Measurements from ENCODE around the gene ITCH. TPM values are rescaled to one million over a fixed set of nuclear protein-coding genes. Genes with fewer than 3 reads are reported as not detected.

ITCH gene
- total and polyA plus RNA-seq, 4 donors = 9.3 to 68.1 (median 30.4) TPM

- Histone ChIP-seq H3K4me1 (ENCODE audit: control insufficient read depth in 5 of 5, insufficient read depth in 5 of 5, low read length in 5 of 5) (peaks cover 0 to 12% (median 0%) of the 10 kb centered on the region in 5 donors), H3K9me3 (ENCODE audit: control insufficient read depth in 4 of 4, insufficient read depth in 3 of 4, low read length in 3 of 4) (peaks cover 0 to 2% (median 0%) of the 10 kb centered on the region in 4 donors), H3K4me3 (no peak overlapping the region), H3K36me3 (ENCODE audit: control insufficient read depth in 4 of 4, insufficient read depth in 4 of 4, low read length in 4 of 4) (peaks cover 0 to 36% (median 13%) of the 10 kb centered on the region in 4 donors), H3K27ac (ENCODE audit: low read depth in 1 of 2, low read length in 1 of 2) (no peak overlapping the region), H3K27me3 (ENCODE audit: control insufficient read depth in 3 of 3, insufficient read depth in 3 of 3, low read length in 2 of 3) (no peaks in the 10 kb centered on the region), H3K9ac (ENCODE audit: insufficient read depth in 1 of 2, low read length in 2 of 2) (no peak overlapping the region)
- 79 to 84% methylated on average over 13 of the region's 13 CpGs for WGBS, 2 donors
- ATAC-seq (ENCODE audit: insufficient read depth, low FRiP score) = no peak
- no peak for DNase-seq
- TF ChIP-seq CTCF (IDR thresholded peaks at IDR 0.05; ENCODE audit: control extremely low read depth, extremely low read depth) = no peak
These were observed 178.3 kb downstream of the ITCH start for GRCh38 chr20:34541264-34541901.

- 87 to 88% methylated on average over 16 of the region's 16 CpGs for WGBS, 2 donors
- Histone ChIP-seq H3K36me3 (ENCODE audit: control insufficient read depth in 4 of 4, insufficient read depth in 4 of 4, low read length in 4 of 4) (peaks cover 0 to 33% (median 10%) of the 10 kb centered on the region in 4 donors), H3K27ac (ENCODE audit: low read depth in 1 of 2, low read length in 1 of 2) (no peak overlapping the region)
These were observed 178.8 kb downstream of the ITCH start for GRCh38 chr20:34541917-34542316.

GRCh38 chr20:34542439-34542838 is 179.4 kb downstream of the ITCH start:
- H3K27ac ChIP-seq (ENCODE audit: low read depth in 1 of 2, low read length in 1 of 2) = no peak overlapping the region
- H3K9ac ChIP-seq (ENCODE audit: insufficient read depth in 1 of 2, low read length in 2 of 2) = no peak overlapping the region
- no peaks in the 10 kb centered on the region for H3K27me3 ChIP-seq (ENCODE audit: control insufficient read depth in 3 of 3, insufficient read depth in 3 of 3, low read length in 2 of 3)
- DNase-seq (no peak), ATAC-seq (ENCODE audit: insufficient read depth, low FRiP score) (no peak)
- H3K36me3 ChIP-seq (ENCODE audit: control insufficient read depth in 4 of 4, insufficient read depth in 4 of 4, low read length in 4 of 4) = peaks cover 0 to 30% (median 5%) of the 10 kb centered on the region in 4 donors
- peaks cover 0 to 2% (median 0%) of the 10 kb centered on the region in 4 donors for H3K9me3 ChIP-seq (ENCODE audit: control insufficient read depth in 4 of 4, insufficient read depth in 3 of 4, low read length in 3 of 4)
- peaks cover 0 to 12% (median 0%) of the 10 kb centered on the region in 5 donors for H3K4me1 ChIP-seq (ENCODE audit: control insufficient read depth in 5 of 5, insufficient read depth in 5 of 5, low read length in 5 of 5)
- no peak overlapping the region for H3K4me3 ChIP-seq
- 98% methylated on average over 6 of the region's 6 CpGs for WGBS, 2 donors
- no peak for TF ChIP-seq CTCF (IDR thresholded peaks at IDR 0.05; ENCODE audit: control extremely low read depth, extremely low read depth)

More at GRCh38 chr20:34541917-34542316, 178.8 kb downstream of the ITCH start:
- Histone ChIP-seq H3K4me3 (no peak overlapping the region), H3K9ac (ENCODE audit: insufficient read depth in 1 of 2, low read length in 2 of 2) (no peak overlapping the region), H3K9me3 (ENCODE audit: control insufficient read depth in 4 of 4, insufficient read depth in 3 of 4, low read length in 3 of 4) (peaks cover 0 to 2% (median 0%) of the 10 kb centered on the region in 4 donors), H3K4me1 (ENCODE audit: control insufficient read depth in 5 of 5, insufficient read depth in 5 of 5, low read length in 5 of 5) (peaks cover 0 to 12% (median 0%) of the 10 kb centered on the region in 5 donors), H3K27me3 (ENCODE audit: control insufficient read depth in 3 of 3, insufficient read depth in 3 of 3, low read length in 2 of 3) (no peaks in the 10 kb centered on the region)
- TF ChIP-seq CTCF (IDR thresholded peaks at IDR 0.05; ENCODE audit: control extremely low read depth, extremely low read depth) = no peak
- DNase-seq (no peak), ATAC-seq (ENCODE audit: insufficient read depth, low FRiP score) (no peak)
